K562 (cell line): Measurements from ENCODE around the gene GNAI3. TPM values are rescaled to one million over a fixed set of nuclear protein-coding genes. Genes with fewer than 3 reads are reported as not detected.
A peak's percentile ranks its signal among the peaks of the same experiment; 100 is the strongest.

Experiments used
- BCOR ChIP-seq: fragments of 450-650 bp; IDR thresholded peaks from 2 replicates; pipeline ENCODE4 v1.6.1; 2016
- HEY1 ChIP-seq: fragments of 250-450 bp; sonication (Bioruptor Pico); IDR thresholded peaks from 2 replicates; pipeline ENCODE4 v1.5.0; 2020; ENCODE audit warnings: mild to moderate bottlenecking, moderate library complexity, borderline replicate concordance
- KDM1A ChIP-seq, 2 experiments: fragments of 450-650 bp; IDR thresholded peaks; 2 replicates each; pipeline ENCODE4 v1.6.1; 2016; ENCODE audit warnings: mild to moderate bottlenecking in 2 of 2
- MAFG ChIP-seq: fragments of 450-650 bp; conservative IDR thresholded peaks from 2 replicates; pipeline ENCODE4 v1.6.1; 2016; ENCODE audit warnings: missing genetic modification characterization, missing compliant biosample characterization
- NRF1 ChIP-seq, 2 experiments: fragments of 450-650 bp; IDR thresholded peaks in 1 of 2; conservative IDR thresholded peaks in 1 of 2; 2 replicates each; pipeline ENCODE4 v1.6.1; 2014; ENCODE audit warnings: mild to moderate bottlenecking in 2 of 2
- ZFP91 ChIP-seq: sonication (generic); formaldehyde crosslinking; IDR thresholded peaks from 2 replicates; pipeline ENCODE4 v1.8.0; 2022; ENCODE audit warnings: mild to moderate bottlenecking, missing genetic modification reagents
- ZNF197 ChIP-seq: fragments of 200-800 bp; sonication (Bioruptor generic); IDR thresholded peaks from 2 replicates; pipeline ENCODE4 v1.6.1; 2016; ENCODE audit warnings: low read depth, missing genetic modification characterization, missing compliant biosample characterization
- polyA plus RNA-seq, 8 experiments: library from polyadenylated mRNA; depleted of rRNA in 4 of 8; stranded (reverse) in 5 of 8; unstranded in 3 of 8; fragments of >200 nt; fragmentation: Nextera tagmentation in 2 of 8; fragmentation: Illumina TruSeq in 1 of 8; extraction: Ambion mirVana in 2 of 8; extraction: Trizol in 1 of 8; gene quantifications; 2 replicates each; pipeline versions ENCODE4 v1.2.1 to v1.2.3, GENCODE V29; 2011 to 2014; ENCODE audit warnings: inconsistent platforms in 1 of 8, missing spikeins in 1 of 8
- total RNA-seq, 7 experiments: library from RNA; depleted of rRNA in 6 of 7; stranded (reverse); fragments of >200 nt in 6 of 7; fragmentation: Illumina TruSeq in 2 of 7; extraction: Trizol in 2 of 7; gene quantifications; 2 replicates each; pipeline versions ENCODE4 v1.2.1 to v1.2.3, GENCODE V29; 2011 to 2021; ENCODE audit warnings: low replicate concordance in 1 of 7
- TF ChIP-seq, protein P1 (sequence below): fragments of 450-650 bp; IDR thresholded peaks from 2 replicates; pipeline ENCODE4 v1.6.1; 2016; ENCODE audit warnings: antibody characterized with exemption
- TF ChIP-seq, protein P2 (sequence below): sonication (generic); formaldehyde crosslinking; IDR thresholded peaks from 2 replicates; pipeline ENCODE4 v1.8.0; 2022; ENCODE audit warnings: mild to moderate bottlenecking, missing genetic modification reagents
- TF ChIP-seq, protein P3 (sequence below): fragments of 250-450 bp; sonication (Bioruptor Pico); IDR thresholded peaks from 2 replicates; pipeline ENCODE4 v1.4.0; 2020
- TF ChIP-seq, protein P4 (sequence below): sonication (generic); formaldehyde crosslinking; IDR thresholded peaks from 2 replicates; pipeline ENCODE4 v1.8.1; 2023; ENCODE audit warnings: missing genetic modification reagents, mild to moderate bottlenecking, borderline replicate concordance

Gene GNAI3
- total and polyA plus RNA-seq, 9 of the 15 experiments (the other 6 are each of a cell fraction or from before 2014, with no cell fraction given) = 6.3 to 13.2 (median 8.9) TPM

DNA sequence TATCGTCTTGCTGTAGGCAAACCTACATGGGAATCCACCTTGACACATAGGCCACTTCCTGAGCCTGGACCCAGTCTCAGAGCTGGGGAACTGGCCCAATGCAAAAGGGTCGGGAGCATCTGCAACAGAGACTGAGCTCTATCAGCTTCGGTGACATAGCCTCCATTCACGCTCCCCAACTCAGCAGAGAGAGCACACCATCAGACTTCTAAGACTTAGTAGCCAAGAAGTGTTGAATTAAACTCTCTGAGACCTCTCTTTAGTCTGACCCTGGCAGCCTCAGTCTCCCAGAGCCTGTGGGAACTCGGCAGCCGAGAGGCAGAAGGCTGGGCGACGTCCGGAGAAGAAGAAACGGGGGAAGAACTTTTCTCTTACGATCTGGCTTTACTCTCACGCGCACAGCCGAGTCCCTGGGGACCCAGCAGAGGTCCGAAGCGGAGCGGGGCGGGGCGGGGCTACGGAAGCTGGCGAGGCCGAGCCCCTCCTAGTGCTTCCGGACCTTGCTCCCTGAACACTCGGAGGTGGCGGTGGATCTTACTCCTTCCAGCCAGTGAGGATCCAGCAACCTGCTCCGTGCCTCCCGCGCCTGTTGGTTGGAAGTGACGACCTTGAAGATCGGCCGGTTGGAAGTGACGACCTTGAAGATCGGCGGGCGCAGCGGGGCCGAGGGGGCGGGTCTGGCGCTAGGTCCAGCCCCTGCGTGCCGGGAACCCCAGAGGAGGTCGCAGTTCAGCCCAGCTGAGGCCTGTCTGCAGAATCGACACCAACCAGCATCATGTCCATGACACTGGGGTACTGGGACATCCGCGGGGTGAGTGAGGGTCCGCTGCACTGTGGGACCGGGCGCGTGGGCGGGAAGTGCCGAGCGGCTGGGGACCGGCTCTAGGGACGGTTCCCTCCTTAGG, 107.5 kb downstream of the GNAI3 start, which contains the start of gene GSTM4 (continued):
- TF ChIP-seq ZFP91 (CRISPR knock-in tag) = no peak
- TF ChIP-seq ZNF197 (CRISPR knock-in tag) = no peak
- TF ChIP-seq, protein P1, sequence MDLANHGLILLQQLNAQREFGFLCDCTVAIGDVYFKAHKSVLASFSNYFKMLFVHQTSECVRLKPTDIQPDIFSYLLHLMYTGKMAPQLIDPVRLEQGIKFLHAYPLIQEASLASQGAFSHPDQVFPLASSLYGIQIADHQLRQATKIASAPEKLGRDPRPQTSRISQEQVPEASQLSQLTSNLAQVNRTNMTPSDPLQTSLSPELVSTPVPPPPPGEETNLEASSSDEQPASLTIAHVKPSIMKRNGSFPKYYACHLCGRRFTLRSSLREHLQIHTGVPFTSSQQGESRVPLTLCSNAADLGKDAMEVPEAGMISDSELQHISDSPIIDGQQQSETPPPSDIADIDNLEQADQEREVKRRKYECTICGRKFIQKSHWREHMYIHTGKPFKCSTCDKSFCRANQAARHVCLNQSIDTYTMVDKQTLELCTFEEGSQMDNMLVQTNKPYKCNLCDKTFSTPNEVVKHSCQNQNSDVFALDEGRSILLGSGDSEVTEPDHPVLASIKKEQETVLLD = 0 out of 2 replicates have a peak, but pooled peaks have one; percentile 24
- TF ChIP-seq, protein P2, sequence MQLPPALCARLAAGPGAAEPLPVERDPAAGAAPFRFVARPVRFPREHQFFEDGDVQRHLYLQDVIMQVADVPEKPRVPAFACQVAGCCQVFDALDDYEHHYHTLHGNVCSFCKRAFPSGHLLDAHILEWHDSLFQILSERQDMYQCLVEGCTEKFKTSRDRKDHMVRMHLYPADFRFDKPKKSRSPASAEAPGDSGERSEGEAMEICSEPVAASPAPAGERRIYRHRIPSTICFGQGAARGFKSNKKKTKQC (CRISPR knock-in tag) = peak; percentile 78
- TF ChIP-seq BCOR = peak; percentile 72
- TF ChIP-seq NRF1 (conservative IDR thresholded peaks at IDR 0.05 in 1 of 2, IDR thresholded peaks at IDR 0.05 in 1 of 2) = peak; percentile 63 to 74; a peak in 3 of 4 replicates
- TF ChIP-seq KDM1A (IDR thresholded peaks at IDR 0.05) = no peak
- no peak for TF ChIP-seq MAFG
- TF ChIP-seq, protein P3, sequence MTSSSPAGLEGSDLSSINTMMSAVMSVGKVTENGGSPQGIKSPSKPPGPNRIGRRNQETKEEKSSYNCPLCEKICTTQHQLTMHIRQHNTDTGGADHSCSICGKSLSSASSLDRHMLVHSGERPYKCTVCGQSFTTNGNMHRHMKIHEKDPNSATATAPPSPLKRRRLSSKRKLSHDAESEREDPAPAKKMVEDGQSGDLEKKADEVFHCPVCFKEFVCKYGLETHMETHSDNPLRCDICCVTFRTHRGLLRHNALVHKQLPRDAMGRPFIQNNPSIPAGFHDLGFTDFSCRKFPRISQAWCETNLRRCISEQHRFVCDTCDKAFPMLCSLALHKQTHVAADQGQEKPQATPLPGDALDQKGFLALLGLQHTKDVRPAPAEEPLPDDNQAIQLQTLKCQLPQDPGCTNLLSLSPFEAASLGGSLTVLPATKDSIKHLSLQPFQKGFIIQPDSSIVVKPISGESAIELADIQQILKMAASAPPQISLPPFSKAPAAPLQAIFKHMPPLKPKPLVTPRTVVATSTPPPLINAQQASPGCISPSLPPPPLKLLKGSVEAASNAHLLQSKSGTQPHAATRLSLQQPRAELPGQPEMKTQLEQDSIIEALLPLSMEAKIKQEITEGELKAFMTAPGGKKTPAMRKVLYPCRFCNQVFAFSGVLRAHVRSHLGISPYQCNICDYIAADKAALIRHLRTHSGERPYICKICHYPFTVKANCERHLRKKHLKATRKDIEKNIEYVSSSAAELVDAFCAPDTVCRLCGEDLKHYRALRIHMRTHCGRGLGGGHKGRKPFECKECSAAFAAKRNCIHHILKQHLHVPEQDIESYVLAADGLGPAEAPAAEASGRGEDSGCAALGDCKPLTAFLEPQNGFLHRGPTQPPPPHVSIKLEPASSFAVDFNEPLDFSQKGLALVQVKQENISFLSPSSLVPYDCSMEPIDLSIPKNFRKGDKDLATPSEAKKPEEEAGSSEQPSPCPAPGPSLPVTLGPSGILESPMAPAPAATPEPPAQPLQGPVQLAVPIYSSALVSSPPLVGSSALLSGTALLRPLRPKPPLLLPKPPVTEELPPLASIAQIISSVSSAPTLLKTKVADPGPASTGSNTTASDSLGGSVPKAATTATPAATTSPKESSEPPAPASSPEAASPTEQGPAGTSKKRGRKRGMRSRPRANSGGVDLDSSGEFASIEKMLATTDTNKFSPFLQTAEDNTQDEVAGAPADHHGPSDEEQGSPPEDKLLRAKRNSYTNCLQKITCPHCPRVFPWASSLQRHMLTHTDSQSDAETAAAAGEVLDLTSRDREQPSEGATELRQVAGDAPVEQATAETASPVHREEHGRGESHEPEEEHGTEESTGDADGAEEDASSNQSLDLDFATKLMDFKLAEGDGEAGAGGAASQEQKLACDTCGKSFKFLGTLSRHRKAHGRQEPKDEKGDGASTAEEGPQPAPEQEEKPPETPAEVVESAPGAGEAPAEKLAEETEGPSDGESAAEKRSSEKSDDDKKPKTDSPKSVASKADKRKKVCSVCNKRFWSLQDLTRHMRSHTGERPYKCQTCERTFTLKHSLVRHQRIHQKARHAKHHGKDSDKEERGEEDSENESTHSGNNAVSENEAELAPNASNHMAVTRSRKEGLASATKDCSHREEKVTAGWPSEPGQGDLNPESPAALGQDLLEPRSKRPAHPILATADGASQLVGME = no peak
- no peak for TF ChIP-seq HEY1 (CRISPR knock-in tag)
- TF ChIP-seq, protein P4, sequence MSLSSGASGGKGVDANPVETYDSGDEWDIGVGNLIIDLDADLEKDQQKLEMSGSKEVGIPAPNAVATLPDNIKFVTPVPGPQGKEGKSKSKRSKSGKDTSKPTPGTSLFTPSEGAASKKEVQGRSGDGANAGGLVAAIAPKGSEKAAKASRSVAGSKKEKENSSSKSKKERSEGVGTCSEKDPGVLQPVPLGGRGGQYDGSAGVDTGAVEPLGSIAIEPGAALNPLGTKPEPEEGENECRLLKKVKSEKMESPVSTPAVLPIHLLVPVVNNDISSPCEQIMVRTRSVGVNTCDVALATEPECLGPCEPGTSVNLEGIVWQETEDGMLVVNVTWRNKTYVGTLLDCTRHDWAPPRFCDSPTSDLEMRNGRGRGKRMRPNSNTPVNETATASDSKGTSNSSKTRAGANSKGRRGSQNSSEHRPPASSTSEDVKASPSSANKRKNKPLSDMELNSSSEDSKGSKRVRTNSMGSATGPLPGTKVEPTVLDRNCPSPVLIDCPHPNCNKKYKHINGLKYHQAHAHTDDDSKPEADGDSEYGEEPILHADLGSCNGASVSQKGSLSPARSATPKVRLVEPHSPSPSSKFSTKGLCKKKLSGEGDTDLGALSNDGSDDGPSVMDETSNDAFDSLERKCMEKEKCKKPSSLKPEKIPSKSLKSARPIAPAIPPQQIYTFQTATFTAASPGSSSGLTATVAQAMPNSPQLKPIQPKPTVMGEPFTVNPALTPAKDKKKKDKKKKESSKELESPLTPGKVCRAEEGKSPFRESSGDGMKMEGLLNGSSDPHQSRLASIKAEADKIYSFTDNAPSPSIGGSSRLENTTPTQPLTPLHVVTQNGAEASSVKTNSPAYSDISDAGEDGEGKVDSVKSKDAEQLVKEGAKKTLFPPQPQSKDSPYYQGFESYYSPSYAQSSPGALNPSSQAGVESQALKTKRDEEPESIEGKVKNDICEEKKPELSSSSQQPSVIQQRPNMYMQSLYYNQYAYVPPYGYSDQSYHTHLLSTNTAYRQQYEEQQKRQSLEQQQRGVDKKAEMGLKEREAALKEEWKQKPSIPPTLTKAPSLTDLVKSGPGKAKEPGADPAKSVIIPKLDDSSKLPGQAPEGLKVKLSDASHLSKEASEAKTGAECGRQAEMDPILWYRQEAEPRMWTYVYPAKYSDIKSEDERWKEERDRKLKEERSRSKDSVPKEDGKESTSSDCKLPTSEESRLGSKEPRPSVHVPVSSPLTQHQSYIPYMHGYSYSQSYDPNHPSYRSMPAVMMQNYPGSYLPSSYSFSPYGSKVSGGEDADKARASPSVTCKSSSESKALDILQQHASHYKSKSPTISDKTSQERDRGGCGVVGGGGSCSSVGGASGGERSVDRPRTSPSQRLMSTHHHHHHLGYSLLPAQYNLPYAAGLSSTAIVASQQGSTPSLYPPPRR (CRISPR knock-in tag) = no peak
